CD1c-positive myeloid dendritic cell (primary cell): Measurements from ENCODE around the gene SMG9.
A peak's percentile ranks its signal among the peaks of the same experiment; 100 is the strongest.
"Not testable (repeated sequence)": the region's sequence is repeated elsewhere in the genome, so short reads cannot be mapped to it uniquely, and the experiment has no call there.

Experiments
- DNase-seq: peaks from one replicate; pipeline ENCODE4 v3.0.0-alpha.2; 2016; ENCODE audit errors: extremely low spot score

SMG9 gene

DNA sequence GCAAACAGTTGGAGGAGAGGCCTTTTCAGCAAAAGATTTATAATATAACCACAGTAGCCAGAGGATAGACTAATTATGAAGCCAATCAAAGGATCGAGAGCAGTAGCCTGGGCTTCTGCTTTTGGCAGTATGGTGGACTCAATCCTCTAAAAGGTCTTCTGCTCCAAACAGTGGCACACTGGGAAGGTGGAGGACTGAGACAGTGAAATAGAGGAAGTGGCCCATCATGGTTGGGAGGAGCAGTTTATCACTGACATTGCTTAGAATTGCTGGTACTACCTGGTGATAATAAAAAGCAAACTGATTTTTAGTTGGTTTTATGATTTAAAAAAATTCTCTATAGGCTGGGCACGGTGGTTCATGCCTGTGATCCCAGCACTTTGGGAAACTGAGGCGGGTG, 63.9 kb downstream of the SMG9 start:
- peak; percentile 49 for DNase-seq

GRCh38 chr19:43690444-43690843, 64.3 kb downstream of the SMG9 start:
- no peak for DNase-seq

DNA sequence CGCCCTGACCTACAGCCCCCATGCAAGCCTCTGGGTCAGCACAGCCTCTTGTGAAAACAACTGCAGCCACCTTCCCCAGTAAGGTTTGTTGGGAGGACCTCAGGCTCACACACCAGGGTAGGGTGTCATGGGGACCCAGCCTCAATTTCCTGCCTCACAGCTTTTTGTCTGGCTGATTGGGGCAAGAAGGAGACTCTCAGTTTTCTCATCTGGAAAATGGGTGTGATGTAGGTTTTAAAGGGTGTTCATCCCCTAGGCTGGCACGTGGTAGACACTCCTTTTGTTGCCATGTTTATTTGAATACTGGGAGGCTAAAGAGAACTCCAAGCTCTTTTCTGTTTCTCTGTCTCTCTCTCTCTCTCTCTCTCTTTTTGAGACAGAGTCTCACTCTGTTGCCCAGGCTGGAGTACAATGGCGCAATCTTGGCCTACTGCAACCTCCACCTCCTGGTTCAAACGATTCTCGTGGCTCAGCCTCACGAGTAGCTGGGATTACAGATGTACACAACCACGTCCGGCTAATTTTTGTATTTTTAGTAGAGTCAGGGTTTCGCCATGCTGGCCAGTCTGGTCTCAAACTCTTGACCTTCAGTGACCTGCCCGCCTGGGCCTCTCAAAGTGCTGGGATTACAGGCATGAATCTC, 66.6 kb downstream of the SMG9 start:
- no peak for DNase-seq

- DNase-seq = no peak
These were observed 67.1 kb downstream of the SMG9 start for GRCh38 chr19:43687660-43687997.

GRCh38 chr19:43684326-43684725, 70.4 kb downstream of the SMG9 start:
- DNase-seq = peak; percentile 58

GRCh38 chr19:43683905-43684304, 70.9 kb downstream of the SMG9 start:
- DNase-seq = no peak

- DNase-seq = no peak
These were observed 71.7 kb downstream of the SMG9 start for GRCh38 chr19:43682824-43683661.

DNA sequence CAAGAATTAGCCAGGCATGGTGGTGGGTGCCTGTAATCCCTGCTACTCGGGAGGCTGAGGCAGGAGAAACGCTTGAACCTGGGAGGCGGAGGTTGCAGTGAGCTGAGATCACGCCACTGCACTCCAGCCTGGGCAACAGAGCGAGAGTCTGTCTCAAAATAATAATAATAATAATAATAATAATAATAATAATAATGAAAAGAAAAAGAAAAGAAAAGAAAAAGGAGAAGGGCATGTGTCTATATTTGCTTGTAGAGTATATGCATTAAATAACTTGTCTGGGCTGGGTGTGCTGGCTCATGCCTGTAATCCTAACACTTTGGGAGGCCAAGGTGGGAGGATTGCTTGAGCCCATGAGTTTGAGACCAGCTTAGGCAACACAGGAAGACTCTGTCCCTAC, 72.5 kb downstream of the SMG9 start:
- DNase-seq = not testable (repeated sequence)

GRCh38 chr19:43681821-43682220, 72.9 kb downstream of the SMG9 start:
- DNase-seq = no peak

GRCh38 chr19:43678512-43679261, 76.1 kb downstream of the SMG9 start:
- DNase-seq = no peak
